ENCODE data around the gene SLC25A40. TPM values are rescaled to one million over a fixed set of nuclear protein-coding genes. Genes with fewer than 3 reads are reported as not detected.

SLC25A40 gene
- total and polyA plus RNA-seq, 9 donors, result 9.8 to 27.1 (median 20.0) TPM

DNA sequence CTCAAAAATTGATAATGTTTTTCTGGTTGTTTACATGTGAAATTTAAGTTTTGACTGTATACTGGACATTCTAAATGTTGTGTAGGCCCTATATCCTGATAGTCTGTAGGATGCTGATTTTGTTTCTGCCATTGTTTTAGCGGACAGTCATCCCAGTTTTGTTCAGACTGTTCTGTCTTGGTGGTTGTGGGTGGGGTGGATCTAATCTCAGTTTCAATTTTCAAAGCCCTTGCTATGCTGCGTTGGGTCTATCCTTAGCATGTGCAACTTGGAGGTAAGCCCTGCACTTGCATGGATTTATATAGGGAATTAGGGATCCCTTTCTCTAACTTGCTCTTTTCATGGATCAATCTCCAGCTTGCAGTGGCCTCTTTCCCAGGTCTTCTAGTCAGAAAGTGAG, 19.2 kb upstream of the SLC25A40 start:
- Histone ChIP-seq H3K27ac (no peak overlapping the region), H3K36me3 (no peaks in the 10 kb centered on the region), H3K27me3 (no peaks in the 10 kb centered on the region), H3K4me3 (no peak overlapping the region), H3K4me1 (ENCODE audit: insufficient read depth) (no peaks in the 10 kb centered on the region), H3K9me3 (no peaks in the 10 kb centered on the region)
- no peak for DNase-seq
- WGBS, 3 donors, result 95 to 98% (median 95%) methylated on average over 2 of the region's 2 CpGs
- TF ChIP-seq EP300 (IDR thresholded peaks at IDR 0.05), result no peak
- TF ChIP-seq POLR2A (IDR thresholded peaks at IDR 0.05), result no peak
- TF ChIP-seq, protein P1, sequence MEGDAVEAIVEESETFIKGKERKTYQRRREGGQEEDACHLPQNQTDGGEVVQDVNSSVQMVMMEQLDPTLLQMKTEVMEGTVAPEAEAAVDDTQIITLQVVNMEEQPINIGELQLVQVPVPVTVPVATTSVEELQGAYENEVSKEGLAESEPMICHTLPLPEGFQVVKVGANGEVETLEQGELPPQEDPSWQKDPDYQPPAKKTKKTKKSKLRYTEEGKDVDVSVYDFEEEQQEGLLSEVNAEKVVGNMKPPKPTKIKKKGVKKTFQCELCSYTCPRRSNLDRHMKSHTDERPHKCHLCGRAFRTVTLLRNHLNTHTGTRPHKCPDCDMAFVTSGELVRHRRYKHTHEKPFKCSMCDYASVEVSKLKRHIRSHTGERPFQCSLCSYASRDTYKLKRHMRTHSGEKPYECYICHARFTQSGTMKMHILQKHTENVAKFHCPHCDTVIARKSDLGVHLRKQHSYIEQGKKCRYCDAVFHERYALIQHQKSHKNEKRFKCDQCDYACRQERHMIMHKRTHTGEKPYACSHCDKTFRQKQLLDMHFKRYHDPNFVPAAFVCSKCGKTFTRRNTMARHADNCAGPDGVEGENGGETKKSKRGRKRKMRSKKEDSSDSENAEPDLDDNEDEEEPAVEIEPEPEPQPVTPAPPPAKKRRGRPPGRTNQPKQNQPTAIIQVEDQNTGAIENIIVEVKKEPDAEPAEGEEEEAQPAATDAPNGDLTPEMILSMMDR (IDR thresholded peaks at IDR 0.05), result no peak
- intact Hi-C loops (cut with DNase I), result no loop called here

- H3K4me1 ChIP-seq (ENCODE audit: insufficient read depth), result no peaks in the 10 kb centered on the region
- H3K9me3 ChIP-seq, result no peaks in the 10 kb centered on the region
- no peak for DNase-seq
- no peak overlapping the region for H3K4me3 ChIP-seq
- no peak for TF ChIP-seq POLR2A (IDR thresholded peaks at IDR 0.05)
- TF ChIP-seq, protein P1 (IDR thresholded peaks at IDR 0.05), result no peak
- no peak for TF ChIP-seq EP300 (IDR thresholded peaks at IDR 0.05)
- no peak overlapping the region for H3K27ac ChIP-seq
- intact Hi-C loops (cut with DNase I), result no loop called here
- no peaks in the 10 kb centered on the region for H3K36me3 ChIP-seq
- H3K27me3 ChIP-seq, result no peaks in the 10 kb centered on the region
Measured at GRCh38 chr7:87886875-87887274, 10.7 kb upstream of the SLC25A40 start.

- no peak for DNase-seq
- TF ChIP-seq, protein P1 (IDR thresholded peaks at IDR 0.05), result no peak
- TF ChIP-seq POLR2A (IDR thresholded peaks at IDR 0.05) (no peak), EP300 (IDR thresholded peaks at IDR 0.05) (no peak)
- no peaks in the 10 kb centered on the region for H3K27me3 ChIP-seq
- H3K27ac ChIP-seq, result no peak overlapping the region
- intact Hi-C loops (cut with DNase I), result no loop called here
- 61 to 79% (median 70%) methylated on average over 2 of the region's 2 CpGs for WGBS, 3 donors
- H3K4me3 ChIP-seq, result no peak overlapping the region
- no peaks in the 10 kb centered on the region for H3K4me1 ChIP-seq (ENCODE audit: insufficient read depth)
- H3K36me3 ChIP-seq, result no peaks in the 10 kb centered on the region
- no peaks in the 10 kb centered on the region for H3K9me3 ChIP-seq
Measured at GRCh38 chr7:87885018-87885417, 8.9 kb upstream of the SLC25A40 start.

DNA sequence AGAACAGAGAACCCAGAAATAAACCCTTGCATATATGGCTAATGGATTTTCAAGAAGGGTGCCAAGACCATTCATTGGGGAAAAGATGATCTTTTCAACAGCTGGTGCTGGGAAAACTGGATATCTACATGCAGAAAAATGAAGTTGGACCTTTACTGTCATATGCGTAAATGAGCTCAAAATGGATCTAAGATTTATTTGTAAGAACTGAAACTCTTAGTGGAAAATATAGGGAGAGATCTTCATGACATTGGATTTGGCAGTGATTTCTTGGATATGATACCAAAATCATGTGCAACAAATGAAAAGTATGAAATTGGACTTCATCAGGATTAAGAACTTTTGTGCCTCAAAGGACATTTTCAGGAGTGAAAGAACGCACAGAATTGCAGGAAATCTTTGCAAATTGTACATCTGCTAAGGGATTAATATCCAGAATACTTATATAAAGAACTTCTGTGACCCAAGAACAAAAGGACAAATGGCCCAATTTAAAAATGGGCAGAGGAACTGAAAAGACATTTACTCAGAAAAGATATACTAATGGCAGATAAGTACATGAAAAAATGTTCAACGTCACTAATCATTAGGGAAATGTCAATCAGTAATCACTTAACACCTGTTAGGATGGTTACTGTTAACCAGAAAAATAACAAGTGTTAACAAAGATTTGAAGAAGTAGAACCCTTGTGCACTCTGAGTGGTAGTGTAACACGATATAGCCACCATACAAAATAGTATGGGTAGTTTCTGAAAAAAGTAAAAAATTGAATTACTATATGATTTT, 6.2 kb upstream of the SLC25A40 start:
- intact Hi-C loops (cut with DNase I), result loop anchor here in 1 of 4 donors (5.0 kb wide), 1 partner anchor 365 kb away; no protein-coding TSS in a partner anchor
- Histone ChIP-seq H3K4me1 (ENCODE audit: insufficient read depth) (peaks cover 3% of the 10 kb centered on the region), H3K27me3 (no peaks in the 10 kb centered on the region), H3K4me3 (no peak overlapping the region), H3K36me3 (no peaks in the 10 kb centered on the region), H3K9me3 (no peaks in the 10 kb centered on the region), H3K27ac (no peak overlapping the region)
- DNase-seq, result no peak
- TF ChIP-seq POLR2A (IDR thresholded peaks at IDR 0.05), result no peak
- TF ChIP-seq, protein P1 (IDR thresholded peaks at IDR 0.05), result no peak
- TF ChIP-seq EP300 (IDR thresholded peaks at IDR 0.05), result no peak
- WGBS, 3 donors, result 93 to 95% (median 94%) methylated on average over 4 of the region's 4 CpGs
